Mesenchymal stem cell (in vitro differentiated cells and primary cell): ENCODE data around the gene STRBP.
"Not testable (repeated sequence)": the region's sequence is repeated elsewhere in the genome, so short reads cannot be mapped to it uniquely, and the experiment has no call there.

ENCODE experiments used
- DNase-seq: peaks from one replicate; pipeline ENCODE4 v3.0.0-alpha.2; 2013
- H2AFZ ChIP-seq: one replicate; pipeline ENCODE4 v1.6.1; 2013; ENCODE audit warnings: low read depth, mild to moderate bottlenecking, control low read depth, inconsistent platforms, low read length, moderate library complexity
- H2AK5ac ChIP-seq: 2 replicates; pipeline ENCODE4 v1.6.1; 2013; ENCODE audit warnings: low read length, moderate library complexity, mild to moderate bottlenecking, inconsistent platforms; ENCODE audit not compliant: severe bottlenecking
- H2BK120ac ChIP-seq: one replicate; pipeline ENCODE4 v1.6.1; 2013; ENCODE audit warnings: low read depth, mild to moderate bottlenecking, inconsistent platforms, low read length, moderate library complexity
- H2BK12ac ChIP-seq, 2 experiments: one replicate each; pipeline ENCODE4 v1.6.1; 2013; ENCODE audit warnings: inconsistent platforms in 2 of 2, low read length in 2 of 2, mild to moderate bottlenecking in 2 of 2, moderate library complexity in 2 of 2, control low read depth in 1 of 2
- H2BK15ac ChIP-seq: one replicate; pipeline ENCODE4 v1.6.1; 2013; ENCODE audit warnings: mild to moderate bottlenecking, low read depth, inconsistent platforms; ENCODE audit not compliant: poor library complexity, severe bottlenecking
- H2BK5ac ChIP-seq: 2 replicates; pipeline ENCODE4 v1.6.1; 2013; ENCODE audit warnings: low read depth, mild to moderate bottlenecking, low read length, control low read depth, inconsistent platforms; ENCODE audit not compliant: poor library complexity, severe bottlenecking
- H3K14ac ChIP-seq, 2 experiments: one replicate each; pipeline ENCODE4 v1.6.1; 2013; ENCODE audit warnings: inconsistent platforms in 2 of 2, low read length in 2 of 2, control low read depth in 1 of 2, mild to moderate bottlenecking in 1 of 2, moderate library complexity in 1 of 2
- H3K18ac ChIP-seq, 2 experiments: one replicate each; pipeline ENCODE4 v1.6.1; 2013; ENCODE audit warnings: inconsistent platforms in 2 of 2, low read length in 2 of 2, control low read depth in 1 of 2, low read depth in 1 of 2, mild to moderate bottlenecking in 1 of 2
- H3K23ac ChIP-seq, 2 experiments: one replicate each; pipeline ENCODE4 v1.6.1; 2013; ENCODE audit warnings: inconsistent platforms in 2 of 2, low read length in 2 of 2, mild to moderate bottlenecking in 2 of 2, moderate library complexity in 2 of 2, control low read depth in 1 of 2
- H3K27ac ChIP-seq: 2 replicates; pipeline ENCODE4 v1.5.1; 2013; ENCODE audit warnings: mild to moderate bottlenecking, moderate library complexity, low read length, control low read depth, inconsistent platforms; ENCODE audit not compliant: poor library complexity, severe bottlenecking
- H3K27me3 ChIP-seq, 2 experiments: 2 replicates each; pipeline versions ENCODE4 v1.6.1 to v1.7.0; 2013; ENCODE audit warnings: low read length in 2 of 2, mild to moderate bottlenecking in 2 of 2, moderate library complexity in 2 of 2, control low read depth in 1 of 2, inconsistent platforms in 1 of 2; ENCODE audit not compliant: control insufficient read depth in 1 of 2, insufficient read depth in 1 of 2
- H3K36me3 ChIP-seq, 2 experiments: 2 replicates each; pipeline versions ENCODE4 v1.6.1 to v1.7.0; 2013; ENCODE audit warnings: low read length in 2 of 2, control low read depth in 1 of 2, inconsistent platforms in 1 of 2, low read depth in 1 of 2, mild to moderate bottlenecking in 1 of 2; ENCODE audit not compliant: insufficient read depth in 2 of 2, control insufficient read depth in 1 of 2
- H3K4ac ChIP-seq, 2 experiments: one replicate each; pipeline ENCODE4 v1.6.1; 2013; ENCODE audit warnings: inconsistent platforms in 2 of 2, low read length in 2 of 2, mild to moderate bottlenecking in 2 of 2, moderate library complexity in 2 of 2, control low read depth in 1 of 2, low read depth in 1 of 2
- H3K4me1 ChIP-seq: 2 replicates; pipeline ENCODE4 v1.6.1; 2013; ENCODE audit warnings: low read depth, low read length, control low read depth; ENCODE audit not compliant: control insufficient read depth, insufficient read depth
- H3K4me2 ChIP-seq: 2 replicates; pipeline ENCODE4 v1.6.1; 2013; ENCODE audit warnings: low read length, mild to moderate bottlenecking, inconsistent platforms; ENCODE audit not compliant: poor library complexity, severe bottlenecking
- H3K4me3 ChIP-seq, 2 experiments: 2 replicates each; pipeline versions ENCODE4 v1.5.1 to v1.7.0; 2013; ENCODE audit warnings: low read length in 2 of 2, mild to moderate bottlenecking in 2 of 2, control low read depth in 1 of 2, low read depth in 1 of 2; ENCODE audit not compliant: insufficient read depth in 1 of 2
- H3K79me1 ChIP-seq: replicated peaks from 2 replicates; pipeline ENCODE4 v1.6.1; 2013; ENCODE audit warnings: mild to moderate bottlenecking, control low read depth, low read length, inconsistent platforms; ENCODE audit not compliant: poor library complexity, severe bottlenecking
- H3K9ac ChIP-seq: 2 replicates; pipeline ENCODE4 v1.7.0; 2013; ENCODE audit warnings: mild to moderate bottlenecking, low read length, moderate library complexity
- H3K9me3 ChIP-seq: 2 replicates; pipeline ENCODE4 v1.7.0; 2013; ENCODE audit warnings: mild to moderate bottlenecking, low read length; ENCODE audit not compliant: control insufficient read depth
- H4K8ac ChIP-seq: one replicate; pipeline ENCODE4 v1.6.1; 2013; ENCODE audit warnings: inconsistent platforms, mild to moderate bottlenecking, low read length, moderate library complexity
- H4K91ac ChIP-seq: one replicate; pipeline ENCODE4 v1.6.1; 2013; ENCODE audit warnings: mild to moderate bottlenecking, low read length, inconsistent platforms
- WGBS: methylation state at CpG from one replicate; pipeline ENCODE4 v1.1.7; 2013; ENCODE audit warnings: mixed read lengths; 5-methylcytosine and 5-hydroxymethylcytosine counted together

Gene STRBP

GRCh38 chr9:123191260-123191659, 77.1 kb downstream of the STRBP start:
- WGBS, result 63% methylated on average over 3 of the region's 4 CpGs
- H2BK15ac ChIP-seq, result no peak overlapping the region
- no peak for DNase-seq

GRCh38 chr9:123187131-123187530, 81.3 kb downstream of the STRBP start:
- no peaks in the 10 kb centered on the region for H3K36me3 ChIP-seq
- H3K23ac ChIP-seq, result no peak overlapping the region
- H2BK12ac ChIP-seq, result no peak overlapping the region
- H2BK120ac ChIP-seq, result no peak overlapping the region
- no peaks in the 10 kb centered on the region for H3K4me1 ChIP-seq
- H2BK15ac ChIP-seq, result no peak overlapping the region
- H3K79me1 ChIP-seq, result no peaks in the 10 kb centered on the region
- H2AK5ac ChIP-seq, result no peak overlapping the region
- no peak overlapping the region for H2AFZ ChIP-seq
- no peak overlapping the region for H2BK5ac ChIP-seq
- WGBS, result no CpG with 5 or more reads among the region's 1 CpG
- no peak overlapping the region for H3K4me2 ChIP-seq
- no peak overlapping the region for H3K14ac ChIP-seq
- H3K4ac ChIP-seq, result no peak overlapping the region
- no peak overlapping the region for H3K9ac ChIP-seq
- no peaks in the 10 kb centered on the region for H3K9me3 ChIP-seq
- DNase-seq, result no peak
- no peak overlapping the region for H4K91ac ChIP-seq
- H4K8ac ChIP-seq, result no peak overlapping the region
- H3K18ac ChIP-seq, result no peak overlapping the region
- no peak overlapping the region for H3K4me3 ChIP-seq
- H3K27me3 ChIP-seq, result no peaks in the 10 kb centered on the region
- no peak overlapping the region for H3K27ac ChIP-seq

More at GRCh38 chr9:123191260-123191659, 77.1 kb downstream of the STRBP start:
- Histone ChIP-seq H4K8ac (no peak overlapping the region), H2BK5ac (no peak overlapping the region), H3K4me1 (no peaks in the 10 kb centered on the region), H2AK5ac (no peak overlapping the region), H3K18ac (no peak overlapping the region), H2BK120ac (no peak overlapping the region), H3K27ac (no peak overlapping the region), H3K79me1 (no peaks in the 10 kb centered on the region), H3K14ac (no peak overlapping the region), H2BK12ac (no peak overlapping the region), H3K9ac (no peak overlapping the region), H3K4ac (no peak overlapping the region), H3K9me3 (no peaks in the 10 kb centered on the region), H3K36me3 (no peaks in the 10 kb centered on the region), H3K4me3 (no peak overlapping the region), H3K23ac (no peak overlapping the region), H3K27me3 (no peaks in the 10 kb centered on the region), H2AFZ (no peak overlapping the region), H3K4me2 (no peak overlapping the region), H4K91ac (no peak overlapping the region)

- not testable (repeated sequence) for H3K9me3 ChIP-seq, H3K4me2 ChIP-seq, H2BK15ac ChIP-seq, H2BK120ac ChIP-seq, H3K14ac ChIP-seq, H2AK5ac ChIP-seq, H3K27ac ChIP-seq, H3K36me3 ChIP-seq, H3K9ac ChIP-seq, H3K4me1 ChIP-seq, H3K18ac ChIP-seq, H2AFZ ChIP-seq, H2BK5ac ChIP-seq, H3K79me1 ChIP-seq, H3K4ac ChIP-seq, DNase-seq, H3K4me3 ChIP-seq, H4K91ac ChIP-seq, H4K8ac ChIP-seq, H2BK12ac ChIP-seq, H3K27me3 ChIP-seq, H3K23ac ChIP-seq
- WGBS, result no CpG with 5 or more reads among the region's 2 CpGs
Observed at GRCh38 chr9:123186029-123186428, 82.4 kb downstream of the STRBP start.

DNA sequence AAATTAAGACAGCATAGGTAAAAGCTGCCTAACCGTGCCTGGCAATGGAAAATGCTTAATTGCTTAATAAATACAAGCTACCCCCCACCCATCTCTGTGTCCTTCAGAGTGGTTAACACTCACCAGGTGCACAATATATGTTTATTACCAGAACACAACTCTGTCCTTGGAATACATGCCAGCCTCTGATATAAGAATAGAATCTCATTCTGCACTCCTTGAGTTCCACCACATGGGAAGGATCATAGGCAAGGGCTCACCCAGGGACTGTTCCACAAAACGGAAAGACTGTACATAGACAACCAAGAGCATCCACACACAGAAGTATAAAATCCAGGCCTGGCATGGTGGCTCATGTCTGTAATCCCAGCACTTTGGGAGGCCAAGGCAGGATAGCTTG, 91.4 kb downstream of the STRBP start:
- H2AK5ac ChIP-seq, result no peak overlapping the region
- no peak overlapping the region for H2BK5ac ChIP-seq
- no peaks in the 10 kb centered on the region for H3K36me3 ChIP-seq
- WGBS, result 95% methylated on average over 2 of the region's 2 CpGs
- H3K23ac ChIP-seq, result no peak overlapping the region
- H3K4me1 ChIP-seq, result peaks cover 1% of the 10 kb centered on the region
- no peak overlapping the region for H2BK12ac ChIP-seq
- DNase-seq, result no peak
- H4K8ac ChIP-seq, result no peak overlapping the region
- no peak overlapping the region for H3K4me3 ChIP-seq
- no peak overlapping the region for H2BK15ac ChIP-seq
- H3K79me1 ChIP-seq, result no peaks in the 10 kb centered on the region
- no peak overlapping the region for H4K91ac ChIP-seq
- H2BK120ac ChIP-seq, result no peak overlapping the region
- H3K14ac ChIP-seq, result no peak overlapping the region
- H2AFZ ChIP-seq, result no peak overlapping the region
- H3K4ac ChIP-seq, result no peak overlapping the region
- H3K18ac ChIP-seq, result no peak overlapping the region
- no peak overlapping the region for H3K4me2 ChIP-seq
- H3K27ac ChIP-seq, result no peak overlapping the region
- H3K9ac ChIP-seq, result no peak overlapping the region
- H3K27me3 ChIP-seq, result no peaks in the 10 kb centered on the region
- H3K9me3 ChIP-seq, result no peaks in the 10 kb centered on the region
